Activated CD8-positive, alpha-beta T cell treated with anti-CD3 and anti-CD28 coated beads for 36 hours (primary cell): ENCODE data around the gene SAMM50. TPM values are rescaled to one million over a fixed set of nuclear protein-coding genes. Genes with fewer than 3 reads are reported as not detected.

Experiments
- ATAC-seq: fragments of 200-7000 bp; cut with Tn5 transposase; one replicate; pipeline ENCODE4 v1.10.0; 2021; ENCODE audit warnings: mild to moderate bottlenecking, moderate library complexity
- CTCF ChIA-PET: fragments of 350-600 bp; sonication (Branson Sonifier 250); formaldehyde crosslinking; loops from one replicate; lab custom pipeline; 2021; ENCODE audit warnings: antibody characterized with exemption; lab: Charles Lee
- POLR2A ChIA-PET: fragments of 350-600 bp; sonication (Branson Sonifier 250); formaldehyde crosslinking; loops from one replicate; lab custom pipeline; 2021; ENCODE audit warnings: antibody characterized with exemption; lab: Charles Lee
- DNase-seq: peaks from one replicate; pipeline ENCODE4 v3.0.0-alpha.2; 2020
- H3K27ac Mint-ChIP-seq: one replicate; pipeline ENCODE4 v1.8.0; 2021; ENCODE audit warnings: mild to moderate bottlenecking, mixed read lengths
- H3K27me3 Mint-ChIP-seq: one replicate; pipeline ENCODE4 v1.8.0; 2021; ENCODE audit warnings: mixed read lengths
- H3K36me3 Mint-ChIP-seq: one replicate; pipeline ENCODE4 v1.8.0; 2021; ENCODE audit warnings: low read depth, mixed read lengths
- H3K4me1 Mint-ChIP-seq: one replicate; pipeline ENCODE4 v1.8.0; 2021; ENCODE audit warnings: low read depth, mixed read lengths
- H3K4me3 Mint-ChIP-seq: one replicate; pipeline ENCODE4 v1.8.0; 2021; ENCODE audit warnings: mild to moderate bottlenecking, moderate library complexity, mixed read lengths
- H3K9me3 Mint-ChIP-seq: one replicate; pipeline ENCODE4 v1.8.0; 2021; ENCODE audit warnings: mixed read lengths
- CTCF ChIP-seq: fragments of 200-600 bp; IDR thresholded peaks from one replicate; pipeline ENCODE4 v1.8.0; 2022; ENCODE audit warnings: antibody characterized with exemption, mild to moderate bottlenecking
- intact Hi-C: fragments of 100-400 bp; cut with micrococcal nuclease; formaldehyde crosslinking; loops from one replicate; pipeline ENCODE4 v1.10.0; 2022
- total RNA-seq, 2 experiments: library from RNA; stranded (reverse); gene quantifications; one replicate each; pipeline ENCODE4 v1.2.3, GENCODE V29; 2021

SAMM50 gene
- total RNA-seq, 2 experiments from 2014 or later, result 41.7 to 42.2 TPM

DNA sequence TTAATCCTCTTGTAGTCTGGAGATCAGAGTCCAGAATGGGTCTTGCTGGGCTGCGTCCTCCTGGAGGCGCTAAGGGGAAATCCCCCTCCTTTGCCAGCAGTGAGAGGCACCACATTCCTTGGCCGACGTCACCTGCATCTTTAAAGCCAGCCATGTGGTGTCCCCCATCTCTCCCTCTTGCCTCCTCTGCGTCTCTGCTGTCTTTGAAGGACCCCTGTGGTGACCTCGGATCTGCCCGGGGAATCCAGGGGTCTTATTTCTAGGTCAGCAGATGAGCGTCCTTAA, 41.7 kb downstream of the SAMM50 start:
- POLR2A ChIA-PET, result no interaction called here
- Mint-ChIP-seq H3K9me3 (no peaks in the 10 kb centered on the region), H3K27ac (peak overlapping the region; percentile 93), H3K27me3 (no peaks in the 10 kb centered on the region), H3K4me3 (peak overlapping the region; percentile 85), H3K36me3 (peaks cover 43% of the 10 kb centered on the region), H3K4me1 (peaks cover 21% of the 10 kb centered on the region)
- no peak for DNase-seq
- ATAC-seq, result no peak
- CTCF ChIA-PET, result interaction anchor here (5.1 kb wide), 1 partner anchor 88 kb away, joined by 85 read pairs; no protein-coding TSS in a partner anchor
- TF ChIP-seq CTCF, result no peak
- intact Hi-C loops, result loop anchor here (10.0 kb wide), 1 partner anchor 628 kb away; no protein-coding TSS in a partner anchor

- no peak for TF ChIP-seq CTCF
- peaks cover 13% of the 10 kb centered on the region for H3K4me1 Mint-ChIP-seq
- no peak for ATAC-seq
- no peaks in the 10 kb centered on the region for H3K9me3 Mint-ChIP-seq
- ChIA-PET POLR2A (interaction anchor here (0.8 to 1.3 kb wide), 2 partner anchors 11 to 25 kb away, joined by 3 read pairs; partner anchors contain the start of gene PARVB), CTCF (no interaction called here)
- H3K27ac Mint-ChIP-seq, result no peak overlapping the region
- DNase-seq, result no peak
- H3K36me3 Mint-ChIP-seq, result peaks cover 31% of the 10 kb centered on the region
- no peak overlapping the region for H3K4me3 Mint-ChIP-seq
- no peaks in the 10 kb centered on the region for H3K27me3 Mint-ChIP-seq
- intact Hi-C loops, result loop anchor here (10.0 kb wide), 1 partner anchor 626 kb away; no protein-coding TSS in a partner anchor
These were observed 43.5 kb downstream of the SAMM50 start for GRCh38 chr22:43998679-43999264.

GRCh38 chr22:43999378-43999777, 44.1 kb downstream of the SAMM50 start:
- DNase-seq, result no peak
- intact Hi-C loops, result loop anchor here (10.0 kb wide), 1 partner anchor 625 kb away; no protein-coding TSS in a partner anchor
- Mint-ChIP-seq H3K4me1 (peaks cover 13% of the 10 kb centered on the region), H3K36me3 (peaks cover 30% of the 10 kb centered on the region), H3K27ac (no peak overlapping the region), H3K4me3 (no peak overlapping the region), H3K27me3 (no peaks in the 10 kb centered on the region), H3K9me3 (no peaks in the 10 kb centered on the region)
- ChIA-PET POLR2A (interaction anchor here (0.8 to 1.3 kb wide), 2 partner anchors 11 to 25 kb away, joined by 3 read pairs; partner anchors contain the start of gene PARVB), CTCF (no interaction called here)
- TF ChIP-seq CTCF, result no peak
- ATAC-seq, result no peak

DNA sequence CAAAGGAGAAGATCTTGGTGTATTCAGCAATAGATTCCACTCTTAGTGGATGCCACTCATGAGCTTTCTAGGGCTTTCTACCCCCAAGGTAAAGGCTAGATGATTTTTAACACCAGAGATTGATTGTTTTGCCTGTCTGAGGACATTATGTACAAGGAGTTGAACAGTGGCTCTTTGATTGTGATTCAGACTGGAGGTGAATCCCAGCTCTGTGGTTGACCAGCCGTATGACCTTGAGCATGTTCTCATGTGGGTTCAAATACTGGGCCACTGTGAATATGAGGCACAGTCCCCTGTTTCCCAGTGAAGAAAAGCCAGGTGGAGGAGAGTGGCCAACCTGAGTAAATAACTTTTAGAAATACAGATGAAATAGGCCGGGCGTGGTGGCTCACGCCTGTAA, 44.9 kb downstream of the SAMM50 start:
- no peak overlapping the region for H3K4me3 Mint-ChIP-seq
- intact Hi-C loops, result no loop called here
- peaks cover 25% of the 10 kb centered on the region for H3K36me3 Mint-ChIP-seq
- ATAC-seq (no peak), DNase-seq (no peak)
- no peaks in the 10 kb centered on the region for H3K27me3 Mint-ChIP-seq
- ChIA-PET POLR2A (no interaction called here), CTCF (no interaction called here)
- H3K27ac Mint-ChIP-seq, result no peak overlapping the region
- no peak for TF ChIP-seq CTCF
- peaks cover 11% of the 10 kb centered on the region for H3K4me1 Mint-ChIP-seq
- no peaks in the 10 kb centered on the region for H3K9me3 Mint-ChIP-seq

DNA sequence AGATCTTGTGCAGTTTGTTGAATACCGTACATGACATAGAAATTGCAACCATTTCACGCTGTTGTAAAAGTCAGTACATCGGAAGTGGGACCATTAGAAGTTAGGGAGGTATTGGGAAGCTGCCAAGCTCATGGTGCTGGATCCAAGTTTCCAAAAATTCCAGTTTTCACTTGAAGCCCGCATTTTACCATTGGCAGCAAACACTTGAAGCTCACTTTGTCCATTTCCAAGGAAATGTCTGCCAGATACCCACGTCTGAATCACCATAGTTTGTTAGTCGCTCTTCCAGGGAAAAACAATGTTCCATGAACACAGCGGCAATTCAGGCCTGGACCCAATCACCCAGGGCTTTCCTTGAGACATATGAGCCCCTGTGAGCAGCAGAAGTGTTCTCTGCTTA, 46.3 kb downstream of the SAMM50 start:
- POLR2A ChIA-PET, result no interaction called here

More for the DNA sequence above, 46.3 kb downstream of the SAMM50 start:
- no peak for TF ChIP-seq CTCF
- ATAC-seq, result no peak
- peaks cover 4% of the 10 kb centered on the region for H3K4me1 Mint-ChIP-seq
- peaks cover 22% of the 10 kb centered on the region for H3K36me3 Mint-ChIP-seq
- no peaks in the 10 kb centered on the region for H3K27me3 Mint-ChIP-seq
- H3K9me3 Mint-ChIP-seq, result no peaks in the 10 kb centered on the region
- no peak for DNase-seq
- H3K4me3 Mint-ChIP-seq, result no peak overlapping the region
- CTCF ChIA-PET, result interaction anchor here (0.7 to 2.4 kb wide), 2 partner anchors 9 to 119 kb away, joined by 3 to 13 read pairs; no protein-coding TSS in a partner anchor
- intact Hi-C loops, result no loop called here
- no peak overlapping the region for H3K27ac Mint-ChIP-seq
